Hematopoietic multipotent progenitor cell treated with erythropoietin and hydrocortisone succinate and interleukin-3 and kit ligand, for 6 days (in vitro differentiated cells): ENCODE data around the gene MLX.
"Not testable (repeated sequence)": the region's sequence is repeated elsewhere in the genome, so short reads cannot be mapped to it uniquely, and the experiment has no call there.

Experiments
- DNase-seq: peaks from one replicate; pipeline ENCODE4 v3.0.0-alpha.2; 2015

The MLX gene

GRCh38 chr17:42581744-42582270 is 14.9 kb downstream of the MLX start:
- no peak for DNase-seq

DNA sequence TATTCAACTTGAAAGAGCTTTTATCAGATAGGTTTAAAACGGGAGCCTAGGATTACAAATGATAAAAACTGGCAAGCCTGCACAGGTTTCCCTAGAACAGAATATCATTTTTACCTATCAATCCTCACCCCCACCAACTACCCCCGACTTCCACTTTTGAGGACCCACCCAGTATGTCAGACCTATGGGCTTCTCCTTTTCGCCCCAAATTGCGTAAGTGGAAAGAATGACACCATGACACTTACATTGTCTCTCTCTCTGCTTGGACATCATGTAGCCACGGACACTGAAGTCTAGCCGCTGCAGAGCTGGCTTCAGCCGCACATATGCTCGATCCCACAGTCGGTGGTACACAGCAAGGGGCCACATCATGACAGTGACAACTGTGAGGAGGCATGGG is 18.0 kb downstream of the MLX start:
- DNase-seq, result peak; percentile 38

DNA sequence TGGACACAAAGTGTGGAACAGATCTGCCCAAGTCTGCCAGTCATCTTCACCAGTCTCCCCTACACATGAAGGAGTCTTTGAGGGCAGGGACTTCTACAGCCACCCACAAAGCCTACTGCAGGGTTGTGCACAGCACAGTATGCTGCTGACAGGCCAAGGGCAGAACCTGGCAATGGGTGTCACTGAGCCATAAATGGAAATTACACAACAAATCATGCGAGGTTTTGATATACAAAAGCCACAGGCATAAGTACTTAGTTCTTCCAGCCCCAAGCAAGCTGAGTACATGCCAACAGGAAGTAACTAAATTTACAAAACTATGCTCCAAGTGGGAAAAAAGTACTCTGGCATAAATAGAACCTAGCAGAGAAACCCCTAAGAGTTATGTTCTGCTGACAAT is 18.5 kb downstream of the MLX start:
- peak; percentile 13 for DNase-seq

DNA sequence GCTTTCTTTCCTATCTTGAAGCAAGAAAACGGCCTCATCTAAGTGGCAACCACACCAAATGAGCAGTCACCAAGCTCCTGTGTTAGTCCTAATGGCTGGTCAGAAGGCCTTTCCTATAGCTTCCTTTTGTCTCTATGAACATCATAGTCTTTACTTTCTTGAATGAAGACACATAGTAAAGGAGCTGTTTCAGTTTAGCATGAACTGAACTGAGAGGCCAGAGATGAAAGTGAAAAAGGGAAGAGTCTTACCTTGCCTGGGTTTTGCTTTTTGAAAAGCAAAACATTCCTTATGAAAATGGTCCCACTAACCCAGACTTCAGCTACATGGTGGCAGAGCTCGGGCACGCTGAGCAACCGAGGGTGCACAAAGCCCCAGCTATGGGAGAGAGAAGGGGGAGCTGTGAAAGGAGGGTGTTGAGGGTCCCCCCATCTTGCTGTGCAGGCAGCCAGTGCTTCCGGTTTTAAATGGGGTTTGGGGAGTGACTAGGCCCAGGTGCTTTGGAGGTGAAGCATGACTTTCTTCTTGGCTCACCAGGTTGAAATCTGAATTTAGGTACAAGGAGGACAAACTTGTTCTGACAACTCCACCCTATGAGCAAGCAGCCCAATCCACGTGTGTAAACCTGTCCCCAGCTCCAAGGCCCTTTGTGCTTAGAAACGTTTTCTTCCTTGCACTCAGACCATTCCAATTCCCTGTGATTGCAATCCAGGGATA is 19.8 kb downstream of the MLX start:
- DNase-seq, result no peak

DNA sequence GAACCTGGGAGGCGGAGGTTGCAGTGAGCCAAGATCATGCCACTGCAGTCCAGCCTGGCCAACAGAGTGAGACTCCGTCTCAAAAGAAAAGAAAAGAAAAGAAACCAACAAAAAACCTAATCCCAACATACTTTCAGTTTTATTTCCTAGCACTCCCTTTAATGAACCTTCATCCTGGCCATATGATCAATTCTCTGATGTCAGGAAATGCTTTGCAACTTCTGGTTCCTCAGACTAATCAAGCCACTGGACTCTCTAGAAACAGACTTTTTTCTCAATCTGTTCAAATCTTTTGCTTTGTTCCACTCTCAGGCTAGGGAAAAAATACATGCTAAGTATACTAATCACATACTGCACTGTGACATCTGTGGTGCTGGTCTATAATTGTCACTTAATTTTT is 24.0 kb downstream of the MLX start:
- no peak for DNase-seq

DNA sequence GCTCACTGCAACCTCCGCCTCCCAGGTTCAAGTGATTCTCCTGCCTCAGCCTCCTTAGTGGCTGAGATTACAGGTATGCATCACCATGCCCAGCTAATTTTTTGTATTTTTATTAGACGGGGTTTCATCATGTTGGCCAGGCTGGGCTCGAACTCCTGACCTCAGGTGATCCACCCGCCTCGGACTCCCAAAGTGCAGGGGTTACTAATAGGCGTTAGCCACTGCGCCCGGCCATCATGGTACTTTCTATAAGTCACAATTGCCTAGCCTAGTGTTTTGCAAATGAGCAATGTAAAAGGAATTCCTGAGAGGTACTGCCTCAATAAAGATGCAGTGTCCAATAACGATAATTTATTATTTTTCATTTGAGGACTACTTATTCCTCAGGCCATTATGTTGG is 24.5 kb downstream of the MLX start:
- DNase-seq, result no peak

DNA sequence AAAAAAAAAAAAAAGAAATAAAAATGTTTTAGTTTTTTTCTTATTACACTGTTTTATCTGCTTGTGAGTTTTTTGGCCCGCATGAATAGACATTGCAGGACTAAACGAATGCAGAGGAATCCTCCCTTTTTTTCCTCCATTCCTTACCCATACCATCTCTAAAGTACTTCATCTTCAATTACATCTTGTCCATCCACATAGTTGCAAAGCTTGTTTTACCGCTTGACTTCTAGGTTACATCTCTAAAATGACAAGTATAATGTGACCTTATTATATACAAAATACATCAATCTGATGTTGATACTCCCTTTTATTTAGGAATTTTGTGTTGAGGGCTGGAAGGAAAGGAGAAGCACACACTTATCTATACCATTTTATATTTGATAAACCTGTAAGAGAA is 29.5 kb downstream of the MLX start:
- DNase-seq, result no peak

DNA sequence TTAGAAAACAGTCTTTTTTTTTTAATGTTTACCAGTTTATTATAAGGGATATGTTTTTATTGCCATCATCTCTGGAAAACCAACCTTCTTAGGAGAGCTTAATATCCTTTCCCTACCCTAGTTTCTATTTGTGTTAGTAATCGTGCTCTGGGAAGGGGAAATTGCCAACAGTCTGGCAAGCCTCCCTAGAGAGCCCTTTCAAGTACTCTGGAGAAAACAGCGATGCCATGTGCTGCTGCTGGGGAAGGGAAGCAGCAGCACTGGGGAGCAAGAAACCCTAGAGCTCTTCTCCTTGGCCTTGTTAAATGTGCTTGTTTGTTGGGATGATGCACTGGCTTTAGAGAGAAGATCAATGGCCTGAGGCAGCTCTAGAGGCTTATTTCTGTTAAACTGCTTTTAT is 32.0 kb downstream of the MLX start:
- DNase-seq, result no peak

DNA sequence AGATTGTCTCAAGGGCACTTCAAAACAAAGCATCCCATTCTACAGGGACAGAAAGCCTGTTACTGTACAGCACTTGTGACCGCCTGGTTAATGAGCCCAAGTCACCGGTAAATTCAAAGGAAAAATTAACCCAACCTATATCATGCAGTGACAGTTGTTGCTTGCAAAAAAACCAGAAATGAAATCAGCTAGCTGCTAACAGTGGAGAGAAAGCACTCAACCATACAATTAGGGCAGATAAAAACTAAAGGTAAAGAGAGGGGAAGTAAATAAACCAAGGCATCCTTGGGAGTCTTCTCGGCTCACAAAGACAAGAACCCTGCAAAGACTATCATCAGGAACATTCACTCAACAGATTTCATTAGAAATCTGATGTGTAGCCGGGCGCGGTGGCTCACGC is 36.4 kb downstream of the MLX start:
- DNase-seq, result no peak

DNA sequence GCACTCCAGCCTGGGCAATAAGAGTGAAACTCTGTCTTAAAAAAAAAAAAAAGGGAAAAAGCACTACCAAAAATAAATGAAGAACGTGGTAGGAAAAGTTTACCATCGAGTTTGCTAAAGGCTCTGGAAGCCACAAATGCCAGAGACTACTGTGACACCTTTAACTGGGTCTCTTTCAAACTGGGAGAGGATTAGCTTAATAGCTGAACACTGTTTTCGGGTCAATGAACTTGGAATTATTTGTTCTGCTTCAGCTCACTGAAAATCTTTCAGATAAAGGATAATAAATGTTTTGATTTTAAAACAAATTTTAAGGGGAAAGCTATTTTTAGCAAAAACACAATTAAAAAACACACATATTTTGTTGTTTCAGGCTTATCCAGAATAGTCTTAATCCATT is 40.9 kb downstream of the MLX start:
- DNase-seq, result no peak

DNA sequence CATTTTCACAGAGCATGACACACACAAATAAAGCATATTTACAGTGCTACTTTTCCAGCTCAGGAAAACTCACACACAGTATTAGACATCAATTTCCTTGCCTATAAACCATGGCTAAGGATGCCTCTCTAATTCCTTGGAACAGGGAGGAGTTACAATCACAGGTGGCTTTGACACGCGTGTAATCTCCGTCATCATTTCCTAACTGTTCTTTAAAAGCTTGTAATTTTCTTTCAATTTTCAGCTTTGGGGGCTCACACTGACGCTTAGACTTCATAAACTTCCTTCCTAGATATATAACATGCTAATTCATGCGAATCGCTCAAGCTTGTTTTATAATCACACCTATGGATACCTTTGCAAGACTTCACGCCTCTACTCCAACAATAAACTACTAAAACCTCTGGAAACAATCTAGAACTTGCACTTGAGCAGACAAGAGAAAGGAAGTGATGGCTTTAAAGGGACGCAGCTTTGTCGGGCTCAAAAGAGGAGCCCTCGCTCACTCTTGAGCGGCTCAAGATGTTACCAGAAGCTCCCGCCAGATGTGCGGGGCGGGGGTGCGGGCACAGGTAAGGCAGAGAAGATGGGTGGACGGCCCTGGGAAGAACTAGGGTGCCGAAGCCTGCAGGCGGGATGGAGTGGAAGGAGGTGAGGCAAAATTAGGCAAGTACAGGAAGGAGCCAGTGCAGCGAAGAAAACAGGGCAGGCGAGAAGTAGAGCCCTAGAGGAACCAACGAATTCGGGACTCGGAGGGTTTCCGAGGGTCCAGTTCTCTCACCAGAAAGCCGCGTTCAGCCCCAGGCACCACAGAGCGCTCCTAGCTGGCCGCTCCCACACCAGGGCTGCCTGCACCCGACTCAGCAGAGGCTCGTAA is 41.6 kb downstream of the MLX start:
- DNase-seq, result peak; percentile 34

DNA sequence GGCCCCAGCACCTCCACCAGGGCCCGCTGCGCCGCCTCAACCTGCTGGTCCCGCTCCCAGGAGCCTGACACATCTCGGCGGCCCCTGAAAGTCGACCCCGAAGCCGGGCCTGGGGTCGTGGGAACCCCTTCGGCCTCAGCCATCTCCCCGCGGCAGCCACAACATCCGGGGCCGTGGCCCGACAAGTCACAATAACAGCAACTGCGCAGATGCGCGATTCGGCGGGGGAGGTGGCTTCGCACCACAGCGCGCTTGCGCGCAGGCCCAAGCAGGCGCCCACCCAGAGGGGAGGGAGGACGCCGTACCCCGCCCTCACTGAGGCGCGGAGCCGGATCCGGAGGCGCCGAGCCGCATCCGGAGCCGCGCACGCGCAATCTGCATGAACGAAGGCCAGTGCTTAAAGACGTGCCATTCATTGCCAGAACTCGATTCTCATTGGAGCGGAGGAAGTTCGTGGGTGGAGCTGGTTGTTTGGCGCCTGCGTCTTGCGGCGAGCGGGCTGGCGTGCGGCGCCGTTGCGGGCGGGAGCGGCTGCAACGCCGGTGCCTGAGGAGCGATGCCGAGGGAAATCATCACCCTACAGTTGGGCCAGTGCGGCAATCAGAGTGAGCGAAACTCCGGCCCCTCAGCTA is 42.4 kb downstream of the MLX start, which contains the start of the genes RETREG3 and TUBG1:
TSS of gene RETREG3 (minus strand) at position 193 of the 632 bp plus-strand sequence. CDS start at position 143, 50 bp downstream.
TSS of gene TUBG1 (plus strand) at position 502 of the 632 bp plus-strand sequence. CDS start at position 557, 55 bp downstream.
- peak; percentile 100 for DNase-seq

DNA sequence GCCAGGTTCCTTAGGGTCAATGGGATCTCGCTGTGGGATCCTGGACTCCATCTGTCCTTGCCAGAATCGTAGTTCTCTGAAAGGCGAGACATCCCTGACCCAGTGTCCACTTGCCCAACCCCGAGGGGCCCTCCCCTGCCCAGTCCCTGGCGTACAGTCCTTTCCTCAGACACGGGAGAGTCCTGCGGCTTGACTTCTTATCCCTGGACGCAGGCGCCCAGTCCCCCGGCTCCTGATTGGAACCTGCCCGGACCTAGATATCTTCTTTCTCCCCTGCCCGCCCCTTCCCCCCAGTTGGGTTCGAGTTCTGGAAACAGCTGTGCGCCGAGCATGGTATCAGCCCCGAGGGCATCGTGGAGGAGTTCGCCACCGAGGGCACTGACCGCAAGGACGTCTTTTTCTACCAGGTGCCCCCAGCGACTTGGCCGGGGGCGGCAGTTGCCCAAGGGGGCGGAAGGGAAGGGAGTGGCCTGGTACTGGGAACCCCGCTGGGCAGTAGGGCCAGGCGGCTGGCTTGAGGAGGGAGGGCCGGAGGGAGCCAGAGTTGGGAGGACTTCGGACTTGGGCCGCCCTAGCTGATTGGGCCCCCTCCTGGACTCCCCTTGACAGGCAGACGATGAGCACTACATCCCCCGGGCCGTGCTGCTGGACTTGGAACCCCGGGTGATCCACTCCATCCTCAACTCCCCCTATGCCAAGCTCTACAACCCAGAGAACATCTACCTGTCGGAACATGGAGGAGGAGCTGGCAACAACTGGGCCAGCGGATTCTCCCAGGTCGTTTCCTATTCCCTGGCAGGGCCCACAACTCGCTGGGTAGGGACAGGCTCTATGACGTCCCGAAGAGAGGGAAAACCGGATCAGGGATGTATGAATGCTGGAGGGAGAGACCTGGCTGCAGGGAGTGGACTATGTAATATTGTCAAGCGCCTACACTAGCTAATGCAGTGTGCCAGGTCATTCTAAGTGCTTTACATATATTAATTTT is 43.2 kb downstream of the MLX start:
- DNase-seq, result peak; percentile 59

DNA sequence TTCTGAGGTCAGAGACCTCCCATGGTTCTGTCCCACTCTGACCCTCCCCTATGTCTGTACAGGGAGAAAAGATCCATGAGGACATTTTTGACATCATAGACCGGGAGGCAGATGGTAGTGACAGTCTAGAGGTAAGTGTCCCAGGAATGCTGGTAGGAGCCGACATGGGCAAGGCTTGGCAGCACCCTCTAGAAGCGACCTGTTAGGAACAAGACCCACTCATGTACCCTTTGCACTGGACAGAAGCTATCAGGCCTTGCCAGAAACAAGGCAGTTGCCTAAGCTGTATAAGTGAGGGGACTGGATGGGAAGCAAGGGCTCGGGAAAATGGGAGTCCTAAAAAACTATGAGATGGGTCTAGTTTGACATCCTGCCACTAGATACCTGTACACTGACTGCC is 45.1 kb downstream of the MLX start:
- DNase-seq, result no peak

DNA sequence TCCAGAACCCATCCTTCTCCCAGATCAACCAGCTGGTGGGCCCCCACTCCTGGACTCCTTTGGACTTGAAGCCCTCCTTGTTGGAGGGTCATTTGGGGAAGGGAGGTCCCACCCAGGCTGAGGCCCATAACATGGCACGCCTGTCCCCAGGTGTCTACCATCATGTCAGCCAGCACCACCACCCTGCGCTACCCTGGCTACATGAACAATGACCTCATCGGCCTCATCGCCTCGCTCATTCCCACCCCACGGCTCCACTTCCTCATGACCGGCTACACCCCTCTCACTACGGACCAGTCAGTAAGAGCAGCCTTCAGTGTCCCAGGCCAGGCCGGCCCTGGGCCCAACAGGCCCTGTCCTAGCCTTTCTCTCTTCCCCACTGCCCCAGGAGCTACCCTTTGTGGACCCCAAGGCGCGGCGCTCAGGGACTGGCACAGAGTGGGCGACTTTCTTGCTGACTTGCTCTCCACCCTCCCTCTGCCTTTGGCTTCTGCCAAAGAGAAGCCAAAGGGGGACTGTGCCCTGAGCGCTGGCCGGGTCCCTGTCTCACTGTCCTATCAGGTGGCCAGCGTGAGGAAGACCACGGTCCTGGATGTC is 46.9 kb downstream of the MLX start:
- no peak for DNase-seq

DNA sequence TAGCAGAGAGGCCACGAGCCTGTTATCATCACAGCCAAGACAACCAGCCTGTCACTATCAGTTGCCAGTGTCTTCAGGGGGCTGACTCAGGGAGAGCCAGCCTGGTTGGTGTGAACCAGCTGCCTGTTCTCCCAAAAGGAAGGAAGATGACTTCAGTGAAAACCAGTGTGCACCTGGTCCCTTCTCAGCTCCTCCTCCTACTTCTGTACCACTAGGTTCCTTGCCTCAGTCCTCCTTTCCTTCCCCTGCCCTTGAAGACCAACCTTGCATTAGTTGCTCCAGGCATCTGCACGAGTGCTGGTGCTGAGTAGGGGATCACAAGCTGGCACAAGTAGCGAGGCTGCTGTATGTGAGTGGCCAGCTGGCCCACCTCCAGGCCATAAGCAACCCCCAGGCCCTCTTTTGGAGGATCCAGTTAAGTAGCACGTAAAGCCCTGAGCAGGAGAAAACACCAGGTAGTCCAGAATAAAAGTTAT is 51.1 kb downstream of the MLX start:
- peak; percentile 92 for DNase-seq

GRCh38 chr17:42618442-42619150 is 51.7 kb downstream of the MLX start:
- DNase-seq, result peak; percentile 79

- not testable (repeated sequence) for DNase-seq
These were observed 55.1 kb downstream of the MLX start for GRCh38 chr17:42621987-42622386.
